T follicular helper cell (primary cell): ENCODE measurements around the gene FOXP2.
"Not testable (repeated sequence)": the region's sequence is repeated elsewhere in the genome, so short reads cannot be mapped to it uniquely, and the experiment has no call there.

Source experiments
- DNase-seq: peaks from one replicate; pipeline ENCODE4 v3.0.0-alpha.2; 2020; ENCODE audit warnings: low read depth

The FOXP2 gene

DNA sequence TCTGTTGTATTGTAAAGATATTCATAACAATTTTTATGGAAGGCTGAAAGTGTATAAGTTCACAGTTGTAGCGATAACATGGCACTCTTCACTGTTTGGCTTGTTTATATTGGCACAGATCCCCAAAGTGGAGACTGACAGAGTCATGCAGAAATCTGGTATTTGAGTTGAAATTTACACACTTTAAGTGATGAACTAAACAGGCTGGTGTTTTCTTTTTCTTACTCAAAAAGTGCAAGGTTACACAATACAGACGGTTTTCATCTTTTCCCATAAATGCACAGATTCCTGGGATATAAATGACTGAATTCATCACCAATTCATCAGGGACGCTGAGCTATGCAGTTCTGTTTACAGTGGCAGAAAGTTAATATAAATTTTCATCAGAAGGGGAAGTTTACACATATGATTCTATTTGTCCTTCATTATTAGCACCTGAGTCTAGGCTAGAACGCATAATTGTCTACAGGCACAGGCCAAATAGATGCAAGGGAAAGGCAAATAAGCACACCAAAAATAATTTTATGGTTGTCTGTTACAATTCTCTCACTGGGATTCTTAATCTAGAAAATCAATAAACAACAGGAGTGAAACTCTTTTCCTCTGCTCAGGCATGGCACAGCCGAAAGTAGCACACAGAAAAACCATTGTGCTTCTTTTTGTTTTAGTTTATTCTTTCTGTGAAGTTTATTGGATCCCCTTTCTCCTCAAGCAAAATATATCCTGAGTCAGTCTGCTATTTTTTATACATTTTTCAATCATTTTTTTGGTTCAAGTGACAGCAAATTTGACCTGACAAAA, 88.0 kb downstream of the FOXP2 start:
- DNase-seq, result no peak

GRCh38 chr7:114504586-114504985, 90.0 kb downstream of the FOXP2 start:
- no peak for DNase-seq

DNA sequence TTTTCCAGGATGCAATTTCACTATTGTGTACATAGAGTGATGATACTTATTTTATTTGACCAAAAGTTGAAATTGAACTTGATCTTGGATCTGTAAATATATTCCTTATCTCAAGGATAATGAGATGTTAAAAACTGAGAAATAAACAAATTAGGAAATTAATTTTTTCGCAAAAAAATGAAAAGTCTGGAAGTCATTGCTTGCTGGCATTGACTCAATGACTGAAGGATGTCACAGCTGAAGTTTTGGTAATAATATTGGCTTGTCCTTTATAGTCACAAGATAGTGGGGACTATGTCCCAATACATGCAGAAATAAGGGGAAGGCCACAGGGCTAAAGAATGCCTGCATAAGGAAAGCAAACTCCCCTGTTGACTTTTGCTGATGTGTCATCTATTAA, 92.8 kb downstream of the FOXP2 start:
- DNase-seq, result no peak

- no peak for DNase-seq
Measured at GRCh38 chr7:114508086-114508485, 93.5 kb downstream of the FOXP2 start.

GRCh38 chr7:114510824-114511223, 96.2 kb downstream of the FOXP2 start:
- not testable (repeated sequence) for DNase-seq

DNA sequence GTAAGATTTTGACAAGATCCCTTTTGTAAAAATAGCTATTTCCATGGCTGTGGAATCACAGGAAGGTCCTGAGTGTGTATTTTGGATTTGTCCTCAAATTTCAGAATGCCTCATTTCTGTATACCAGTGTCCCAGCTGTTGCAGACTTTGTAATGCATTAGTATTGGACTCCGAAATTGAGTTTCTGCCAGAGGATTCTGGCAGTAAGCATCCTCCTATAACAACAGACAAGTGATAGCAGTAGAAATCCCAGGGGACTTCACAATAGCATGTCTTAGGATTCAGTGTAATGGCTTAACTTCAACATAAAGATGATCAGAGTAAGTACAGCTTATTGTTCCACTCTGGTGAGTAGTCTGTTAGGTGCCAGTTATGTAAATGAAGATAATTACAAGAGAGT, 104.6 kb downstream of the FOXP2 start:
- no peak for DNase-seq

GRCh38 chr7:114522081-114522480, 107.5 kb downstream of the FOXP2 start:
- no peak for DNase-seq

DNA sequence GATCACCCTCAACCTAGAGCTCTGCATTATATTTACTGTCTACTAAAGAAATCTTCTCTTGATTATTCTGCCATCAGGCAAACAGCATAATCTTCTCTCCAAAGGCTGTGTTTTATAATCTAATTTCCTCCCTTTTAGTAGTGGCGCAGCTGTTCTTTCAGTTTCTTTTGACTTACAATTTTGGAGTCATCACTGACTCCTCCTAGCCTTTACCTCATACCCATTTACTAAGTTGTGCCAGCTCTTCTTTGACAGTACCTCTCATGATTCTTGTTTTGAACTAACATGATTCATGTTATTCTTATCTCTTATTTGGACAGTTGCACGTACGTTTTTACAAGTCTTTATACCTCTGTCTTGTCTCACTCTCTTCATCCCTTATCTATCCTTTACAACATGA, 113.0 kb downstream of the FOXP2 start:
- no peak for DNase-seq

DNA sequence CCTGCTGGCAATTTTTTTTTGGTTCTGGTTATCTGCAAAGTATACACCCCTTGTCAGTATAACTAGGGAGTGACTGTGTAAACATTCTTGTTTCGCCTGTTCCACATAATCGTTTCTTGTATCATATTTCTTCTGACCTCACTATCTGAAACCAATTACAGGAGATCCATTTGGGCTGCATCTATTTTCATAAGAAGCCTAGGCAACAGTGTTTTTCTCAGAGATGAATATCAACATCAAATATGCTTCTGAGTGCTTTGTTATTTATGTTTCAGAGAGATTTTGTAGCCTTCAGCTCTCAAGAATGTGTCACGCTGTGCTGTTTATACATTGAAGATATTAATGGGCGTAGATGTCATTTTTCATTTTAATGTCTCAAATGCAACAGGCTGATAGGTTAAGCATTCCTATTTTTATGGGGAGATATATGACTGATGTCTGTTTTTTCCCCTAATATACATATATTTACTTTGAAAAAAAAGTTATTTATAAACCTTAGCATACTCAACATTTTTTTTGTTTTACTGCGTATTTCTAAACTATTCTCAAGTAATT, 115.5 kb downstream of the FOXP2 start:
- DNase-seq, result no peak

DNA sequence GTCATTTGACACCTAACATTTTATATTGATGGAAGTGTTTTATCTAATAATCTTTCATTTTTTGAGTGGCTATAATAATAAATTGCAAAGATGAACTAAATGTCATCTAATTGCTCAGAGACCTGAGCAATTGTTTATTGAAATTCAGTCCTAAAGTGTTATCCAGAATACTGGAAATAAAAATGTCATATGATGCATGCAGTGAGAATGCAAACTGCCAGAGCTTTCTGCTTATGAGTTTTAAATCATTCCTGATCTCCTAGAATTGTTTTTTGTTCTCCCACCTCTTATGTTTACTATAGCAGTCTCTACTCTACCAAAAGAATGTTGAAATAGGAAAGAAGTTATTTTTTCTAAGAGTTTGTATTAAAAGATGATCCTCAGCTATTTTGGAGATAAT, 116.7 kb downstream of the FOXP2 start:
- no peak for DNase-seq

- no peak for DNase-seq
Measured at GRCh38 chr7:114533131-114533530, 118.5 kb downstream of the FOXP2 start.

GRCh38 chr7:114534953-114535352, 120.3 kb downstream of the FOXP2 start:
- DNase-seq, result no peak

GRCh38 chr7:114539575-114539974, 125.0 kb downstream of the FOXP2 start:
- DNase-seq, result no peak

GRCh38 chr7:114540291-114540690, 125.7 kb downstream of the FOXP2 start:
- DNase-seq, result no peak

- DNase-seq, result not testable (repeated sequence)
Measured at GRCh38 chr7:114547346-114547745, 132.7 kb downstream of the FOXP2 start.

- no peak for DNase-seq
Measured at GRCh38 chr7:114548081-114548980, 133.7 kb downstream of the FOXP2 start.

DNA sequence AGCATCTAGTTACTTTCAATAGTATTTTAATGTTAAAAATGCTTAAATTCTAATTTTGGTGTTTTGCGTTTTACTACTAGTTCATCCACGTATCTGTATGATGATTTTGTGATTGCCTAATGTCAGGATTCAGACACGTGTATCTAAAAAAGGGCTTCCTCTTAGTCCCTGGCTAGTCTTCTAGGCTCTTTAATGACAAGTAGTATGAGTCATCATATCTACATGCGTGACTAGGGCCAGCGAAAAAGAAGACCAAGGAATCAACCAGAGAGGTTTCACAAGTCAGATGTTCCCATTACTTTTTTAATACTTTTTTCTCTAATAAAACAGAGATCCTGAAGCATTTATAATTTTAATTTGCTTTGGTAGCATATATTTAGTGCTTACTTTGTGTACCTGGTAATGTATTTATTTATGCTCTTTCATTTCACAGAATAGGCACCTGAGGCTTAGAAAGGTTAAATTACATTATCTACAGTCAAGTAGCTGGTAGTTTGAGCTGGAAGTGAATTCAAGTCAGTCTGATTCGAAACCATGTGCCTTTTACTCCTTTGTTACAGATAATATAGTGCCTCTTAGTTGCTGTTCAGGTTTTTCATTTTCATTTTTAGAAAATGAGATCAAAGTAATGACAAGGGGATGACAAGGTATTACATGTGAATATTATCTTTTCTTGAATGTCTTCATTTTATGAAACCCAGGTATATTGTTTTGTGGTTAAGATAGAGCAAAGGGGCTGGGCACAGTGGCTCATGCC, 140.3 kb downstream of the FOXP2 start:
- no peak for DNase-seq

GRCh38 chr7:114567416-114567815, 152.8 kb downstream of the FOXP2 start:
- no peak for DNase-seq

- no peak for DNase-seq
Measured at GRCh38 chr7:114569220-114569619, 154.6 kb downstream of the FOXP2 start.

- no peak for DNase-seq
Measured at GRCh38 chr7:114574384-114574783, 159.8 kb downstream of the FOXP2 start.

- DNase-seq, result no peak
Measured at GRCh38 chr7:114575098-114575497, 160.5 kb downstream of the FOXP2 start.

- DNase-seq, result not testable (repeated sequence)
Measured at GRCh38 chr7:114580963-114581362, 166.3 kb downstream of the FOXP2 start.
